ENCODE data around the gene SLC1A2.

DNA sequence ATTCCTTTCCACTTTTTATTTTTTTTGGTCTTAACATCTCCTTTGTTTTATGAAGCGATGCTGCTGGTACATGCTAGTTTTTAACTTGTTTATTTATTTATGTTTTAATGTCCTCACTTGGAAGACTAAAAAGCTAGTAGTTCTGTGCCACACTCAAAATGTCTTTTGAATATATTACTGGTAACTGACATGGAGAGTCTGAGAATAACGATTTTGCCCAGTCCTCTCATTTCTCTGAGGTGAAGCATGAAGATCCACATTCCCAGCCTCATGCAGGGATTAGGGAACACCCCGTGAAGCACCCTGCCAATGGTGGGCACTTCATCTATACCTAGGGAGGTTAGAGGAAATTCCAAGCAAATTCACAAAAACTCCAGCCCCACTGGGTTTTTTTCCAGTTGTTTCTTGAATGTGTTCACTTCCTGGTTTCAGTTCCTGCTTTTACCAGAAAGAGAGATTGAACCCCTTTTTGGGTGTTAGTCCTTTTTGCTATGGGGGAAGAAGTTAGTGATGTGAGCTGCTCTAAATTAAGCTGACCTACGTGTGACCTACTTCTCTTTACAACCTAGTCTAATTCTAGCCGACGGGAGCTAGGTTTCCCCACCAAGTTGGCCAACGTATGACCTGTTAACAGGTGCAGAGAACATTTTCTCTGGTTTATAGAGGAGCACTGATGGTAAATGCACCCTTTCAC, 106.1 kb downstream of the SLC1A2 start:
- TF ChIP-seq POLR2A (IDR thresholded peaks at IDR 0.05): no peak
- no peak for TF ChIP-seq EP300 (IDR thresholded peaks at IDR 0.05; ENCODE audit: low read depth)
- TF ChIP-seq CTCF (IDR thresholded peaks at IDR 0.05): no peak
